ENCODE data around the gene TMOD3. TPM values are rescaled to one million over a fixed set of nuclear protein-coding genes. Genes with fewer than 3 reads are reported as not detected.

The TMOD3 gene
- total RNA-seq (2014; rRNA removed; shearing (Covaris generic)) (22.1 and 26.1 TPM in 2 replicates), polyA plus RNA-seq (2016; fragmentation: Nextera tagmentation; extraction: Ambion mirVana) (23.4 and 29.9 TPM in 2 replicates)
- long read RNA-seq, full-length matches to known transcripts: 8 of 15 reads
- long read RNA-seq, partial matches to known transcripts: 4 of 15 reads
- long read RNA-seq, other reads (novel, unspliced or antisense): 3 of 15 reads

- Mint-ChIP-seq H3K36me3 (ENCODE audit: low read depth) (no peaks in the 10 kb centered on the region), H3K9me3 (no peaks in the 10 kb centered on the region), H3K27me3 (ENCODE audit: insufficient read depth, low read depth, poor library complexity) (no peaks in the 10 kb centered on the region), H3K4me1 (peaks cover 14% of the 10 kb centered on the region; the same call in 2 of the 3 replicates), H3K4me3 (peak within 1 kb of the TSS; percentile 93), H3K27ac (peak within 1 kb of the TSS; percentile 69)
- H3K27me3 ChIP-seq (ENCODE audit: insufficient read depth): 0 out of 2 replicates have a peak, but pooled peaks cover 5% of the 10 kb centered on the region
- H3K4me3 ChIP-seq: peak within 1 kb of the TSS; percentile 67
- H4K20me1 ChIP-seq (replicated peaks; ENCODE audit: insufficient read depth): peaks cover 15% of the 10 kb centered on the region
- H3K9me2 ChIP-seq (ENCODE audit: insufficient read depth): no peaks in the 10 kb centered on the region
- H2AFZ ChIP-seq: peak within 1 kb of the TSS; percentile 82
- DNase-seq (ENCODE audit: low spot score) (peak; percentile 96), ATAC-seq (peak; percentile 92)
- peaks cover 41% of the 10 kb centered on the region for H3K79me2 ChIP-seq (replicated peaks; ENCODE audit: insufficient read depth)
- peak within 1 kb of the TSS; percentile 81 for H3K4me2 ChIP-seq
- H3F3A ChIP-seq (replicated peaks; ENCODE audit: low read depth): no peaks in the 10 kb centered on the region
- peaks cover 14% of the 10 kb centered on the region for H3K4me1 ChIP-seq (ENCODE audit: insufficient read depth)
- peak within 1 kb of the TSS; percentile 87 for H3K27ac ChIP-seq (ENCODE audit: low read depth)
- no peaks in the 10 kb centered on the region for H3K36me3 ChIP-seq (ENCODE audit: insufficient read depth)
- no peak for TF ChIP-seq EZH2phosphoT487 (IDR thresholded peaks at IDR 0.05; ENCODE audit: unreplicated experiment)
- no peak for TF ChIP-seq JUNB (IDR thresholded peaks at IDR 0.05; ENCODE audit: unreplicated experiment)
- TF ChIP-seq ZNF462 (CRISPR knock-in tag; IDR thresholded peaks at IDR 0.05): no peak
- no peak for TF ChIP-seq CTCF (conservative IDR thresholded peaks at IDR 0.05; ENCODE audit: low read depth in 2 of 2)
- TF ChIP-seq ZNF331 (CRISPR knock-in tag; IDR thresholded peaks at IDR 0.05; ENCODE audit: low read depth): no peak
- TF ChIP-seq ZNF114 (CRISPR knock-in tag; IDR thresholded peaks at IDR 0.05): no peak
- no peak for TF ChIP-seq EZH2 (IDR thresholded peaks at IDR 0.05; ENCODE audit: low read depth, unreplicated experiment)
- TF ChIP-seq STAT1 (IDR thresholded peaks at IDR 0.05; ENCODE audit: unreplicated experiment): no peak
- TF ChIP-seq ETS1 (IDR thresholded peaks at IDR 0.05): peak; percentile 75; the same call in 1 of the 2 replicates
- TF ChIP-seq CREB1 (CRISPR knock-in tag; IDR thresholded peaks at IDR 0.05; ENCODE audit: low read depth): no peak
- TF ChIP-seq POLR2AphosphoS5 (IDR thresholded peaks at IDR 0.05; ENCODE audit: low read depth): peak; percentile 96
- no peak for TF ChIP-seq NANOG (IDR thresholded peaks at IDR 0.05; ENCODE audit: borderline replicate concordance)
Observed at GRCh38 chr15:51829376-51830275, at the start of gene TMOD3. TSS of gene TMOD3 (plus strand) at chr15:51829653. CDS start at chr15:51862885, 33,232 bp downstream.

Data from GM23338 (cell line).